Cerebellar nuclear complex (tissue), 1 donor: Measurements from ENCODE around the gene FUNDC2.
"Not testable (repeated sequence)": the region's sequence is repeated elsewhere in the genome, so short reads cannot be mapped to it uniquely, and the experiment has no call there.

ENCODE experiments used
- DNase-seq, 2 experiments: peaks; one replicate each; lab custom pipeline; 2025; lab: John Stamatoyannopoulos, UW

Gene FUNDC2

DNA sequence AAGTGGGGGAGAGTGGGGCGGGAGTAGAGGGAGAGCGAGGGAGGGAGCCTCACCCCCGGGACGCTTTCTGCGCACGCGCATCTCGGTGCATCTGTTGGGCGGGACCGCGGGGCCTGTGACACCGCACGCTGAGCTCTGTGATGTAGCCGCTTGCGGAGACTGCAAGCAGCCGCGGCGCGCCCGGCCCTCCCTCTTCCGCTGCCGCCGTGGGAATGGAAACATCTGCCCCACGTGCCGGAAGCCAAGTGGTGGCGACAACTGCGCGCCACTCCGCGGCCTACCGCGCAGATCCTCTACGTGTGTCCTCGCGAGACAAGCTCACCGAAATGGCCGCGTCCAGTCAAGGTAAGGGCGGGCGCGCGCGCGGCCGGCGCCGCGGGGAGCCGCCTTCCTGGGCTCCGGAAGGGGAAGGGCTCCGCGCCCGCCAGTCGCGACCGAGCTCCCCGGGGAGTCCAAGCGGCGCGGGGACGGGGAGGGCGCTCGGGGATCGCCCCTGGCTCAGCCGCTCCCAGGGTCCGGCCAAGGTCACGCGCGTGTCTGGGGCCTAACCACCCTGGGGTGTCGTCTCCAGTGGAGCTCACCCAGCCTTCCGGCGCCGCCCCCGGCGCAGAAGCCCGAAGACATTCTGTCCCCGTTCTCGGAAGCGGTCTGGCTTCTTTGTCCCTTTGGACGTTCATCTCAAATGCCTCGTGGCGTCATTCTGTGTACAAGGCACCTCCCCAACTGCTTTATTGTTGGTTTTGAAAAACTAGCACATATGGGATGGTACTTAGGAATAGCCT is at the start of gene FUNDC2:
Gene FUNDC2 (plus strand): TSS at position 118 of the 782 bp plus-strand sequence. CDS start 95 bp downstream, at position 213.
- peak in 1 of 2 experiments; percentile 47 for DNase-seq

DNA sequence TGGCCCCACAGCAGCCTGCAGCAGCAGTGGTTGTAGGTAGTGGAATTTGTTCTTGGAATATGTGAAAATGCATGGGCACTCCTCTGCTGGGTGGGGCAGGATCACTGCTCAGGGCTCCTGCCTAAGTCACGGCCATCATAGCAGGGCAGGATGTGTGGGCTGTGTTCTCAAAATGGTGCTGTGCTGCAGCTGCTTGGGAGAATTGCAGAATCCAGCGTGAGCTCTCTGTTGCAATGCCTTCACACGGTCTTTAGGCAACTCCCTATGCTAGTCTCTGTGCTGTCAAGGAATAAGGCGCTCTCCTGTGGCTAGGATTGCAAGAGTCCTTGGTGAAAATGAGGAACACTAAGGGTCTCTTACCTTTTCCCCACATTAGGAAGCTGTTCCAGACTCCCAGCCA is 47.0 kb upstream of the FUNDC2 start:
- DNase-seq, result no peak

- DNase-seq, result peak in 1 of 2 experiments; percentile 2
Observed at GRCh38 chrX:154980330-154981115, 46.1 kb upstream of the FUNDC2 start.

- no peak for DNase-seq
Observed at GRCh38 chrX:154981116-154981411, 45.6 kb upstream of the FUNDC2 start.

GRCh38 chrX:154986826-154987575 is 39.6 kb upstream of the FUNDC2 start:
- no peak for DNase-seq

GRCh38 chrX:154987940-154988339 is 38.7 kb upstream of the FUNDC2 start:
- DNase-seq, result no peak

GRCh38 chrX:154988719-154989118 is 37.9 kb upstream of the FUNDC2 start:
- no peak for DNase-seq

GRCh38 chrX:154990496-154990895 is 36.1 kb upstream of the FUNDC2 start:
- no peak for DNase-seq

DNA sequence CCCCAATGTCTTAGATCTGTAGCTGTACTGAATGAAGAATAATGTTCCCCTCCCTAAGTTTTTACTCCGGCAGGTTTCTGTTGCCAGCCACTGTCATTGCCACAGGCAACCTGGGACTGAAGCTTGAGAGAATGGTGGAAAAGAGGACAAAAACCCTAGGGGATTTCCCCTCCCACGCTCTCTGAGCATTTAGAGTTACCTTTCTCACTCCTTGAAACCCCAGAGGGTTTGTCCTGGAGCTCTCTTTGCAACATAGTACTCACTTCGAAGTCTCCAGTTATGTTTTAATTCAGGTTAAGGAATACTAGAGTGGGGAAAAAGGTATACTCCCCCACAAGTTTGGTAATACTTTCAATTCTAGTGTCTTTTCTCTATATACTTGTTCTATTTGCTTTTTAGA is 35.6 kb upstream of the FUNDC2 start:
- DNase-seq, result no peak

DNA sequence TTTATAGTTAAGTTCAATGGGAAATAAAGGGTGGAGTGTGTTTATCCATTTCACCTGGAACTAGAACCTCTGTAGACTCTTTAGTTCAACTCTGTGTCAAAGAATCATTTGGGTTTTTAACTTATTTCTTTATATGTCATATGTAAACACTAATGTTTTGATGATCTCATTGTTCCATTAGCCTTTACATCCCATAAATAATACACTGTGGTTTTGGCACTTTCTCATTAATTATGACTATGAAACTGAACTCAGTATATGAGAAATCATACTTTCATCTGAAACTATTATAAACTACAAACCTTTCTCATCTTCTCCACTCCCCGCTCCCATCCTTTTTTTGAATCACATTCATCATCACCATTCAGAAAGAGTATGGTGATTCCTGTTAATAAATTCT is 35.2 kb upstream of the FUNDC2 start:
- no peak for DNase-seq

DNA sequence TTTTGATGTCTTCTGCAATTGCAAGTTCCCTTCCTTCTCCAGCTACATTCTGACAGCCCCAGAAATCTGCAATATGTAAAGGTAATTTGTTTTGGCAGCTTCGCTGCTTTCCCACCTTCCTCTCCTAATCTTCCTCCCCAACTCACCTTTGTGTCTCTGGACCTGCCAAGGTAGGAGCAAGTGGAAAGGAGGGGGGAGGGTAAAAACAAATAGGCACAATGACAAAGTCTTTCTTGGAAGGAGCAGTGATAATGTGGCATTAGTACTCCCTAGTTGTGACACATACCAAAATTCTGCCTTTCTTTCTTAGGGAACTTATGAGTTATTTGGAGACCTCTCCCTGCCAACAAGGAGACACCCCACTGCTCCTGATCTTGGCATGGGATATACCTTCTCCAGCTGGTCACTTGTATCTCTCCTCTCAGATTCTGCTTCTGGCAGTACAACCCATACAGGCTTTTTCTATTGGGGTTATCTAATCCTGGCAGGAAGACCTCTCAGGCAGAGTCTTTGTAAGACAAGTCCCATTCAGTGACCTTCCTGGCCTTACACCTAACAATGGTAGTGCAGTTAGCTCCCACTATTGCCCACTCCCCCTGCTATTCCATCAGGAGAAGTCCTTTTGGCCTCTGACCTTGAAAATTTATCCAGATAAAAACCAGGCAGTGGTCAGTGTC is 28.3 kb upstream of the FUNDC2 start:
- DNase-seq, result no peak

- DNase-seq, result no peak
Observed at GRCh38 chrX:155000841-155001240, 25.8 kb upstream of the FUNDC2 start.

DNA sequence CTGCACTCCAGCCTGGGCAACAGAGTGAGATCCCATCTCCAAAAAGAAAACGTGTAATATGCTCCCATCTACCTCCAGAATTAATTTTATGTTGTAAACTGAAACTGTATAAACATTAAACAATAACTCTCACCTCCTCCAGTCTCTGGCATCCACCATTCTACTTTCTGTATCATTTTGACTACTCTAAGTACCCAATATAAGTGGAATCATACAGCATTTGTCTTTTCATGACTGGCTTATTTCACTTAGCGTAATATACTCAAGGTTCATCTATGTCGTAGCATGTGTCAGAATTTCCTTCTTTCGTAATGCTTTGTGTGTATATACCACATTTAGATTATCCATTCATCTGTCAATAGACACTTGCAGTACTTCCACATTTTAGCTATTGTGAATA is 24.8 kb upstream of the FUNDC2 start:
- DNase-seq, result no peak

DNA sequence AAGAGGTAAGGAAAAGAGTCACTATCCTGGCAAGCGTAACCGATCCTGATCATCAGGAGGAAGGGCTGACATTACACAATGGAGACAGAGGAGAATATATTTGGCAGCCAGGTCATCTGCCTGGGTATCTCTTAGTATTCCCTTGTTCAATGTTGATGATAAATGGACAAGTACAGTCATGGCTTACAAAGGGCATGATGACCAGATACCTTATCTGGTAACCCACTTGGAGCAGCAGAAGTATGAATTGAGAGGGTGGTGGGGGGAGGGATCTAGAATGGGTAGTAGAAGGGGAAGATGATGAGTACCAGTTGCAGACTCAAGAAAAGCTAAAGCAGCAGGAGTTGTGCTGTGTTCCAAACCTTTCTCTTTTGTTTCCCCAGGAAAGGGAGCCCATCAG is 21.5 kb upstream of the FUNDC2 start:
- DNase-seq, result no peak

DNA sequence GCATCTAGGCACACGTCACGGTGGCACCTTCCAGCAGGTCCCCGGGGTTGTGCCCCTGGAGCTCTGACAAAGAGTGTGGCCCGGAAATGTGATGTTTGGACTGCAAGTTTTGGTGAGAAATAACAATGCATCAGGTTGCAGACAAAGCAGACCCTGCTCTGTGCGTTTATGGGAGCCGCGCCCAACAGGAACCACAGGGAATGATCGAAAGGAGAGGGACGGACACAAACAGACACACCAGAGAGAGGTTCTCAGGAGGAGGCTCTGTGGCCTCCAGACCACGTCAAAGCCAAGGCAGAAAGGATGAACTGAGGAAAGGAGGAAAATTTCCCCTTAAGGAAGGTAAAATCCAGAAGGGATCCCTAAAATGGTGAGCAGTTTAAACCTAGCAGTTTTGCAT is 20.3 kb upstream of the FUNDC2 start:
- DNase-seq, result not testable (repeated sequence)

DNA sequence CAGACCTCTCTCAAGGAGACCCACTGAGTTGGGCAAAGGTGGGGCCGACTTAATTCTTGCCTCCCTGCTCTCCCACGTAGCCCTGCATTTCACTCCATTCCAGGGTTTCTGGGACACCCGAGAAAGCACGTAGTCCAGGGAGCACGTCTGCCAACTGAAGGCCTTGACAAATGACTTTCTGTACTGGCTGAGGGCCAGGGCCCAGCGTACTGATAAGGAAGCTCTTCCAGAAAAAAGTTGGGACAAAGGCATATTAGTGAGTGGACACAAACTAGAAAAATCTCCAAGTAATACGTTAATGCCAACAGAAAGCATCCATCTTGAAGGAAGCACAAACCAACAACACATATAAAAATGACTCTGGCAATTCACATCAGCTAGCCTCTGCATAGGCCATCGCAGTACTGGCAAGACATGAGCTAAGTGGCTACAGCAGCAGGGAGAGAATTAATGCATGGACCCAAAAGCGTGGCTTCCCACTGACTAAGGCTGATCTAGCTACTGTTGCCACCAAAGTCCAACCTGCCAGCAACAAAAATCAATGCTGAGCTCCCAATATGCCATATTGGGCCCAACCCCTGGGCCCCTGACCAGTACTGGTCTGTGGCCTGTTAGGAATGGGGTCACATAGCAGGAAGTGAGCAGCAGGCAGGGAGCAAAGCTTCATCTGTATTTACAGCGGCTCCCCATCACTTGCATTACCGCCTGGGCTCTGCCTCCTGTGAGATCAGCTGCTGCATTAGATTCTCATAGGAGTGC is 19.6 kb upstream of the FUNDC2 start:
- not testable (repeated sequence) for DNase-seq

GRCh38 chrX:155008578-155008977 is 18.1 kb upstream of the FUNDC2 start:
- not testable (repeated sequence) for DNase-seq

GRCh38 chrX:155009994-155010472 is 16.6 kb upstream of the FUNDC2 start:
- DNase-seq, result no peak

- DNase-seq, result no peak
Observed at GRCh38 chrX:155020591-155020990, 6.1 kb upstream of the FUNDC2 start.

DNA sequence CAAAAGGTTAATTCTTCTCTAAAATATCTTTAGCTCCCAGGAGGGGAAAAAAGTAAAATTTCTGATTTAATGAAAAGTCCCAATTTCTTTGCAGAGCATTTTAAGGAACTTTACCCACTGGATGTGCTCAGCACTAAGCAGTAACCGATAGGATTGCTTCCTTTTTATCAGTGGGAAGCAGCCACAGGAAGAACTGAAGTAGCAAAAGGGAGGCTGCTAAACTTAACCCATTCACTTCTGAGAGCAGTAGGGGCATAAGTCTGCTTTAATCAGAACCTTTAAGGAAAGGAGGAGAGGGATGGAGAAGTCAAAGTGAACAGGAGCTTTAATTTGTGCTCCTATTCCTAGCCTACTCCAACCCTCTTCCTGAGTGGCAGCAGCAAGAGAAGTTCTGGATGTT is 4.1 kb upstream of the FUNDC2 start, which contains the start of gene F8:
Gene F8 (minus strand): TSS at position 139 of the 400 bp plus-strand sequence. CDS start 171 bp downstream, outside the sequence.
- DNase-seq, result no peak
